Pons (tissue), 1 donor: ENCODE measurements around the gene KMT5C.

Source experiments
- DNase-seq: peaks from one replicate; pipeline ENCODE4 v3.0.0-alpha.2; 2016; ENCODE audit warnings: low spot score

Gene KMT5C

GRCh38 chr19:55386493-55386971 is 46.9 kb downstream of the KMT5C start:
- DNase-seq: no peak

DNA sequence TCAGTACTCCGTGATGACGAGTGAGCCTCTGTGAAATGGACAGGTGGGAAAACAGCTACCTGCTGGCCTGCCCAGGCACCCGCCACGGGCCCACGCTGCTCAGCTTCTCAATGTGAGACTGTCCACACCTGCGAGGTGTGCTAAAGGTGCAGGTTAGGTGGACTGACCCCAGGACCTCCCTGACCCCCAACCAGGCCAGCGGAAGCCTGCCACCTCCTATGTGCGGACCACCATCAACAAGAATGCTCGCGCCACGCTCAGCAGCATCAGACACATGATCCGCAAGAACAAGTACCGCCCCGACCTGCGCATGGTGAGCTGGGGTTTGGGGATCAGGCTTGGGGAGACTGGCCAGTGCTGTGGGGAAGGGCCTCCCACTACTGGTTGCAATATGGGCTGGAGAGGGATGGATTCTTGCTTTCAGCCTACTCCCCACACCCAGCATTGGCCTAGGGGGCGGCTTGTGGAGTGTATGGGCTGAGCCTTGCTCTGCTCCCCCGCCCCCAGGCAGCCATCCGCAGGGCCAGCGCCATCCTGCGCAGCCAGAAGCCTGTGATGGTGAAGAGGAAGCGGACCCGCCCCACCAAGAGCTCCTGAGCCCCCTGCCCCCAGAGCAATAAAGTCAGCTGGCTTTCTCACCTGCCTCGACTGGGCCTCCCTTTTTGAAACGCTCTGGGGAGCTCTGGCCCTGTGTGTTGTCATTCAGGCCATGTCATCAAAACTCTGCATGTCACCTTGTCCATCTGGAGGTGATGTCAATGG is 48.2 kb downstream of the KMT5C start:
- DNase-seq: no peak

DNA sequence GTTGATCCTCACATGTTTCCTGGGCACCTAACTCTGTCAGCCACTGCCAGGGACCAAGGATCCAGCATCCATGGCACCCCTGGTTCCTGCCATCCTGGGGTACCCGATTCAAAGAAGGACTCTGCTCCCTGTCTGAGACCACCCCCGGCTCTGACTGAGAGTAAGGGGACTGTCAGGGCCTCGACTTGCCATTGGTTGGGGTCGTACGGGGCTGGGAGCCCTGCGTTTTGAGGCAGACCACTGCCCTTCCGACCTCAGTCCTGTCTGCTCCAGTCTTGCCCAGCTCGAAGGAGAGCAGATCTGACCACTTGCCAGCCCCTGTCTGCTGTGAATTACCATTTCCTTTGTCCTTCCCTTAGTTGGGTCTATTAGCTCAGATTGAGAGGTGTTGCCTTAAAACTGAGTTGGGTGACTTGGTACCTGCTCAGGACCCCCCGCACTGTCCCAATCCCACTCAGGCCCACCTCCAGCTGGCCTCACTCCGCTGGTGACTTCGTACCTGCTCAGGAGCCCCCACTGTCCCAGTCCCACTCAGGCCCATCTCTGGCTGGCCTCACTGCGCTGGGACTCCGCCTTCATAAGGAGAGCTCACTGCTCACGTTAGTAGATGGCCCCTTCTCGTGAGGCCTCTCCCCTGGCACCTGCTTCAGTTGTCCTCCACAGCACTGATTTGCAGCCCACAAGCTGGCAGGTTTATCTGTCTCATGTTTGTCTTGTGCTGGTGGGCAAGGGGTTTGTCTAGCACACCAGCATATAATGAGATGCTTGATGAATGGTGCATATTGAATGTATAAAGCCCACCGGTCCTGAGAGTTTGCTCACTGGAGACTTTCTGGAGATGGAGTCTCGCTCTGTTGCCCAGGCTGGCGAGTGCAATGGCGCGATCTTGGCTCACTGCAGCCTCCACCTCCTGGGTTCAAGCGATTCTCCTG is 50.0 kb downstream of the KMT5C start:
- no peak for DNase-seq

GRCh38 chr19:55390461-55390880 is 50.8 kb downstream of the KMT5C start:
- DNase-seq: no peak

DNA sequence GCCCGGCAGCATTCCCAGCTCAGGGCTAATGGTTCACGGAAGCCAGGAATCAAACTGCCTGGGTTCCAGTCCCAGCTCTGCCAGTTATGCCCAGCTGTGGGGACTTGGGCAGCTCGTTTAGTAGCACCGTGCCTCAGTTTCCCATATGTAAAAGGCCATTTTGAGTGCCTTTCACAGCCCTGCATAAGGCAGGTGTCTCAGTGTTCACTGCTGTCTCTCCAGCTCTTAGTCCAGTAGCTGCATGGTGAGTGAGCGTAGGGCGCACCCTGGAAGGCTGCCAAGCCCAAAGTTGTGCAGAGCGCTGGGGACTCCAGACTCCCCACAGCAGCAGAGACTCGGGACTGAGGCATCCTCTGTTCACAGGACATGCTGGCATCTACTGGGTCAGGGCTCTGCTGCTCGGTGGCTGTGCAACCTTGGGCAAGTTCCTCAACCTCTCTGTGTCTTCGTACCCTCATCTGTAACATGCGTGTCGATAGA is 51.6 kb downstream of the KMT5C start:
- DNase-seq: no peak

DNA sequence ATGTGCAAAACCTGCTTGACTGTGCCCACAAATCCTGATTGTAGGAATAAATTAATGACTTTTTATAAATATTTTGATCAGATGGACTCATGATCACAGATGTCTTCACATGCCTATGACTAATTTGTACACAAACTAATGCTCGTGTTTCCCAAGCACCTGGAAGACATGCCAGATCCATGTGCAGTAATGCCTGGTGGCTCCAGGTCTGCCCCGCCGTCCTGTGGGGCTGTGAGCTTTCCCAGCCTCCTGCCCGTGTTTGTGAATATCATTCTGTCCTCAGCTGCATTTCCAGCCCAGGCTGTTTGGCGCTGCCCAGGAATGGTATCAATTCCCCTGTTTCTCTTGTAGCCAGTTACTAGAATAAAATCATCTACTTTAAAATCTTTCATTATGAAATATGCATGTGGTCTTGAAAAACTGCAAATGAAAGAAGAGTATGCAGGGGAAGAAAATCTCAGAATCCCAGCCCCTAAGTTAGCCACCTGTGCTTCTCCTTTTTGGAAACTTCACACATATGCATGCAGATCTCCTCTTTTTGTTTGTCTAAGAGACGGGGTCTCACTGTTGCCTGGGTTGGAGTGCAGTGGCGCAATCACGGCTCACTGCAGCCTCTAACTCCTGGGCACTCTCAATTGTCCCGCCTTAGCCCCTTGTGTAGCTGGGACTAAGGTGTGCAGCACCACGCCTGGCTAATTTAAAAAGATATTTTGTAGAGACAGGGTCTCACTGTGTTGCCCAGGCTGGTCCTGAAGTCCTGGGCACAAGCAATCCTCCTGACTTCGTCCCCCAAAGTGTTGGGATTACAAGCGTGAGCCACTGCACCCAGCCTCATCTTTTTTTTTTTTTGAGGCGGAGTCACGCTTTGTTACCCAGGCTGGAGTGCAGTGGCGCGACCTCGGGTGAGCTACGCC is 52.3 kb downstream of the KMT5C start:
- no peak for DNase-seq

- DNase-seq: no peak
These were observed 53.4 kb downstream of the KMT5C start for GRCh38 chr19:55392820-55393761.
